OCI-LY3 (cell line): ENCODE measurements around the gene INO80D.
"Not testable (repeated sequence)": the region's sequence is repeated elsewhere in the genome, so short reads cannot be mapped to it uniquely, and the experiment has no call there.

Experiments used
- H2AFZ ChIP-seq: fragments of 200-600, 300-600 bp; shearing (Covaris generic); 2 replicates; pipeline ENCODE4 v1.6.0; 2014; ENCODE audit warnings: antibody characterized with exemption, low read depth, low read length
- H3K27ac ChIP-seq: fragments of 200-600, 300-600 bp; sonication (generic); 2 replicates; pipeline ENCODE4 v1.5.1; 2014; ENCODE audit warnings: mild to moderate bottlenecking, low read length, moderate library complexity, mixed read lengths
- H3K27me3 ChIP-seq: fragments of 200-600, 300-600 bp; sonication (generic); 2 replicates; pipeline ENCODE4 v1.6.1; 2014; ENCODE audit warnings: low read depth, low read length, mixed read lengths
- H3K36me3 ChIP-seq: fragments of 200-600, 300-600 bp; sonication (generic); replicated peaks from 2 replicates; pipeline ENCODE3; 2014; ENCODE audit warnings: low read depth, low read length, mixed read lengths
- H3K4me1 ChIP-seq: fragments of 300-600, 200-600 bp; sonication (generic); 2 replicates; pipeline ENCODE4 v1.6.1; 2014; ENCODE audit warnings: low read length, mixed read lengths
- H3K4me2 ChIP-seq: fragments of 200-600, 300-600 bp; sonication (generic); 2 replicates; pipeline ENCODE4 v1.6.1; 2014; ENCODE audit warnings: low read length, mixed read lengths
- H3K4me3 ChIP-seq: fragments of 300-600, 200-600 bp; sonication (generic); 2 replicates; pipeline ENCODE4 v1.5.1; 2014; ENCODE audit warnings: antibody characterized with exemption, mild to moderate bottlenecking, low read length, moderate library complexity
- H3K79me2 ChIP-seq: fragments of 300-600, 200-600 bp; shearing (Covaris generic); 2 replicates; pipeline ENCODE4 v1.6.1; 2014; ENCODE audit warnings: mild to moderate bottlenecking, low read length, mixed read lengths
- H3K9ac ChIP-seq: fragments of 300-600, 200-600 bp; shearing (Covaris generic); 2 replicates; pipeline ENCODE4 v1.6.0; 2014; ENCODE audit warnings: mild to moderate bottlenecking, low read length, moderate library complexity
- H3K9me3 ChIP-seq: fragments of 200-600, 300-600 bp; shearing (Covaris generic); 2 replicates; pipeline ENCODE4 v1.6.1; 2014; ENCODE audit warnings: low read length, mixed read lengths; ENCODE audit not compliant: insufficient read depth
- H4K20me1 ChIP-seq: fragments of 200-600, 300-600 bp; sonication (generic); 2 replicates; pipeline ENCODE4 v1.6.1; 2016; ENCODE audit warnings: low read length, mixed read lengths; ENCODE audit not compliant: insufficient read depth
- EZH2phosphoT487 ChIP-seq: fragments of 200-600 bp; shearing (Covaris generic); IDR thresholded peaks from 2 replicates; pipeline ENCODE4 v1.6.1; 2018; ENCODE audit warnings: antibody characterized with exemption, mixed run types, low read depth
- TF ChIP-seq, protein P1 (sequence below): fragments of 200-600, 300-600 bp; sonication (generic); IDR thresholded peaks from 2 replicates; pipeline ENCODE4 v1.5.1; 2014; ENCODE audit warnings: antibody characterized with exemption, low read length, low read depth

The INO80D gene

DNA sequence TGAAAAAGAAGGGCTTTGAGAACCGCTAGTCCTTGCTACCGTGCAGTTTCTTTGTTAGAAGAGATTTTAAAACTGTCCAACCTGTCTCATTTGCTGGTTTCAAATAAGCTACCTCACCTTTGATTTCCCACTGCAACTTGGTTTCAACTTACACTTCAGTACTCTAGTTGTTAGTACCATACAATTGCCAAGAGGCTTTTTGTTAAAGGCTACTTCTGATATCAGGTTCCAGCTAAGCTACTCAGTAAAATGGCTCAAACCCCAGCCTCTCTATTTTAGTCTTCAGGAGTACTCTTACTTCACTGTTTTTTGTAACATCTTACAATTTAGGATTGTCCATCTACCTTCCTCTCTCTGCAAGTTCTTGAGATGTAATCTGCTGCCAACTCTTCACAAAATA is 91.6 kb downstream of the INO80D start:
- H3K9me3 ChIP-seq: no peaks in the 10 kb centered on the region

DNA sequence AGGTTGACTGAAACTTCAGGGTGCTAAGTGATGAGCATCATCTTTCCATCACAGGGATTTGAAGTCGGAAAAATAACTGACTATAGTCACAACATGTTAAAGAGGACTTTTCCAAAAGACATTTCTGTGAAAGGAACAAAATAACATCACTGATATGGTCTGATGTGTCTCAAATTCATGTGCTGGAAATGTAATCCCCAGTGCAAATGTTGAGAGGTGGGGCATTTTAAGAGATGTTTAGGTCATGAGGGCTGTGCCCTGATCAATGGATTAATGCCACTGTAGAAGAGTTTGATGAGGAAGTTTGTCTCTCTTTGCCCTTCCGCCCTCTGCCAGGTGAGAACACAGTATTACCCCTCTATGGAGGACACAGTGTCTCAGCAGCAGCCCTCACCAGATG is 95.9 kb downstream of the INO80D start:
- TF ChIP-seq EZH2phosphoT487: no peak
- TF ChIP-seq, protein P1, sequence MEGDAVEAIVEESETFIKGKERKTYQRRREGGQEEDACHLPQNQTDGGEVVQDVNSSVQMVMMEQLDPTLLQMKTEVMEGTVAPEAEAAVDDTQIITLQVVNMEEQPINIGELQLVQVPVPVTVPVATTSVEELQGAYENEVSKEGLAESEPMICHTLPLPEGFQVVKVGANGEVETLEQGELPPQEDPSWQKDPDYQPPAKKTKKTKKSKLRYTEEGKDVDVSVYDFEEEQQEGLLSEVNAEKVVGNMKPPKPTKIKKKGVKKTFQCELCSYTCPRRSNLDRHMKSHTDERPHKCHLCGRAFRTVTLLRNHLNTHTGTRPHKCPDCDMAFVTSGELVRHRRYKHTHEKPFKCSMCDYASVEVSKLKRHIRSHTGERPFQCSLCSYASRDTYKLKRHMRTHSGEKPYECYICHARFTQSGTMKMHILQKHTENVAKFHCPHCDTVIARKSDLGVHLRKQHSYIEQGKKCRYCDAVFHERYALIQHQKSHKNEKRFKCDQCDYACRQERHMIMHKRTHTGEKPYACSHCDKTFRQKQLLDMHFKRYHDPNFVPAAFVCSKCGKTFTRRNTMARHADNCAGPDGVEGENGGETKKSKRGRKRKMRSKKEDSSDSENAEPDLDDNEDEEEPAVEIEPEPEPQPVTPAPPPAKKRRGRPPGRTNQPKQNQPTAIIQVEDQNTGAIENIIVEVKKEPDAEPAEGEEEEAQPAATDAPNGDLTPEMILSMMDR: no peak
- Histone ChIP-seq H3K9me3 (no peaks in the 10 kb centered on the region), H3K79me2 (no peaks in the 10 kb centered on the region), H3K9ac (no peak overlapping the region), H4K20me1 (no peaks in the 10 kb centered on the region), H3K36me3 (peaks cover 9% of the 10 kb centered on the region), H2AFZ (no peak overlapping the region), H3K4me1 (no peaks in the 10 kb centered on the region), H3K27ac (no peak overlapping the region), H3K4me2 (no peak overlapping the region), H3K4me3 (no peak overlapping the region), H3K27me3 (no peaks in the 10 kb centered on the region)

More for the DNA sequence above, 91.6 kb downstream of the INO80D start:
- H3K27ac ChIP-seq: no peak overlapping the region
- no peak overlapping the region for H3K9ac ChIP-seq
- H3K36me3 ChIP-seq: peaks cover 9% of the 10 kb centered on the region
- H3K4me2 ChIP-seq: no peak overlapping the region
- no peak overlapping the region for H2AFZ ChIP-seq
- no peaks in the 10 kb centered on the region for H3K79me2 ChIP-seq
- H3K27me3 ChIP-seq: no peaks in the 10 kb centered on the region
- no peaks in the 10 kb centered on the region for H3K4me1 ChIP-seq
- TF ChIP-seq, protein P1: no peak
- no peak for TF ChIP-seq EZH2phosphoT487
- H4K20me1 ChIP-seq: 0 out of 2 replicates have a peak, but pooled peaks cover 3% of the 10 kb centered on the region
- H3K4me3 ChIP-seq: no peak overlapping the region

DNA sequence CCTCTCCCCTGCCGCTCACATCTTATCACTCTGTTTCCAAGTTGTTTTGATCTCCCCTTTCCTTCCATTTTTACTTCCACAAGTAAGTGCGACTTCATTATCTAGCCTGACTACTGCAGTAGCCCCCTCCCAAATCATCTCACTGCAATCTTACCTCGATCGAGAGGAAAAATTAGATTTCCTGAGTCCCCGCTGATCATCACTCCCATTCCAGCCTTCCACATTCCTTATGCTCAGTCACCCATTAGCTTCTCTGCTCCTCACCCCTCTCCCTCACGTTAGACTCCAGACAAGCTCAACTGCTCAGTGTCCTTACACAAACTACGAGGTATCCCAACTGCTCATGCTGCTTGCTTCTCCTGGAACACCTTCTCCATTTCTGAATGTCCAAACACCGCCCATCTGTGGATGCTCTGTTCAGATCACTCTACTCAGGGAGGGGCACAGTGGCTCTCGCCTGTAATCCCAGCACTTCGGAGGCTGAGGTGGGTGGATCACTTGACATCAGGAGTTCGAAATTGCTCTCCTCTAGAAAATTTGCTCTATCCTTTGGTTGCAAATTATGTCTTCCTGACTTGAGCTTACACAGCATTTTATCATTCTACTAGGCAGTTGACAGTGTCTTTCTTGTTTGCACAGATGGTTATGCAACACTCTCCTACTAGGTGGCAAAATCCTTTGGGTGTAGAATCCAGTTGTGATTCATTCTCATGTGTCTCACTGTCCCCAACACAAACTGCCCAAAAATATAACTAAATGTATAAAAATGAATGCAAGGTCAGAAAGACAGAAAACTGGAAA is 96.5 kb downstream of the INO80D start:
- Histone ChIP-seq H3K27ac (no peak overlapping the region), H3K9me3 (no peaks in the 10 kb centered on the region)

DNA sequence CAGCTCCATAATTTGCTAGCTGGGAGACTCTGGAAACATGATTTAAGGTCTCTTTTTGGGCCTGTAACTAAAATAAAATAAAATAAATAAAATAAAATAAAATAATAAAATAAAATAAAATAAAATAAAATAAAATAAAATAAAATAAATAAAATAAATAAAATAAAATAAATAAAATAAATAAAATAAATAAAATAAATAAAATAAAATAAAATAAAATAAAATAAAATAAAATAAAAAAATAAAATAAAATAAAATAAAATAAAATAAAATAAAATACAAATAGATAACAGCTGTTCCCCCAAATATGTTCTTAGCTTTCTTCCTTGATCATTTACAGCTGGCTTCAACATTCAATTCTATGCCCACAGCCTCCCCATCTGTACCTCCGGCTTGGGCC is 97.3 kb downstream of the INO80D start:
- H3K36me3 ChIP-seq, H3K27ac ChIP-seq, H3K9ac ChIP-seq, H3K9me3 ChIP-seq, H3K4me1 ChIP-seq, H3K4me2 ChIP-seq, H3K4me3 ChIP-seq, H4K20me1 ChIP-seq, H2AFZ ChIP-seq, H3K27me3 ChIP-seq, H3K79me2 ChIP-seq: not testable (repeated sequence)

More for the DNA sequence above, 96.5 kb downstream of the INO80D start:
- Histone ChIP-seq H2AFZ (no peak overlapping the region), H4K20me1 (no peaks in the 10 kb centered on the region), H3K27me3 (no peaks in the 10 kb centered on the region), H3K4me3 (no peak overlapping the region), H3K9ac (no peak overlapping the region), H3K36me3 (peaks cover 9% of the 10 kb centered on the region), H3K4me2 (no peak overlapping the region), H3K4me1 (peaks cover 5% of the 10 kb centered on the region; the same call in 1 of the 2 replicates), H3K79me2 (no peaks in the 10 kb centered on the region)
- TF ChIP-seq EZH2phosphoT487: no peak
- TF ChIP-seq, protein P1: no peak
